Muscle of arm (tissue), 12 donors: ENCODE results near the gene BAIAP2. TPM values are rescaled to one million over a fixed set of nuclear protein-coding genes. Genes with fewer than 3 reads are reported as not detected.

Experiments used
- DNase-seq: peaks from one replicate; pipeline ENCODE4 v3.0.0-alpha.2; 2013
- polyA plus RNA-seq, 12 donors: library from polyadenylated mRNA; unstranded; fragments of 120-200 nt; gene quantifications; one replicate each; pipeline ENCODE4 v1.2.1, GENCODE V29; 2013; ENCODE audit not compliant: insufficient read length in 12 of 12

BAIAP2 gene
- polyA plus RNA-seq, 12 donors: 11.6 to 40.3 (median 17.2) TPM; not detected in 1

- no peak for DNase-seq
These were observed 1.4 kb downstream of the BAIAP2 start for GRCh38 chr17:81036197-81036941.

GRCh38 chr17:81037026-81037797 lies 2.3 kb downstream of the BAIAP2 start:
- DNase-seq: no peak

DNA sequence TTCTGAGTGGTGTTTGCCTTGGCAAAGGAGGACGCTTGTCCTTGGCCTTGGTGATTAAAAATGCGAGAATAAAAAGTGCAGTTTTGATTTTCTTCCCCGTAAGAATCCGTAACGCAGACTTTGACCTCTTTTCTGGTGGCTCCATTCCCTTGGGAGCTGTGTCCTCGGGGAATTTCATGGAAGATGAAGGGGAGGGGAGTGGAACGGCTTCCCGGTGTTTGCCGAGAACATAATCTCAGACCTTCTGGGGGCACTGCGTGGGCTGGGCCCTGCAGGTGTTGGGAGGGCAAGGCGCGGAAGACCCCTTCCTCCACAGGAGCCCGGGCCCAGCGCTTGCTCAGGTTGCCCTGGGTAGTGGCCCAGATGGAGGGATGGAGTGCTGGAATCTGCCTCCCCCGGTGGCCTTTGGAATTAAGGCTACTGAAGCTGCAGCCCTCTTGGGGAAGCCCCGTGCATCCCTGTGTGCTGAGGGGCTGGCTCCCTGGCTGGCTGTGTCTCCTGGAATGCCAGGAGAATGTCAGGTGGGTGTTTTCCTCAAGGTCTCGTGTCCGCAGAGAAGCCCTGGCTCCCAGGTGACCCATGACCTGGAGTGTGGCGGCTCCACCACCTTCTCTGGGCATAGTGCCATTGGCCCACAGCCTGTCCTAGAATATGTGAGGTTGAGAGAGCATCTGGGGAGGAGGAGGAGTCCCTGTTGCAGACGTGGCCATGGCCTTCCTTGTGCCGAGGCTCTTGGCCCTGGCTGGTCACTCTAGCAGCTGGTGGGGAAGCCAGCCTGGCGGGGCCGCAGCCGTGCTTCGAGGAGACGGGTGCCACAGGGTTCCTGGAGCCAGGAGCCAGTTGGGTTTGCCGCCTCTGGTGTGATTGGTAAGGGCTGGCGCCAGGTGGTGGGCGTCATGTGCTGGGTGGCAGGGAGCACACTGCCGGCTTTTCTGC lies 3.1 kb downstream of the BAIAP2 start:
- no peak for DNase-seq

GRCh38 chr17:81039096-81039495 lies 4.1 kb downstream of the BAIAP2 start:
- no peak for DNase-seq

DNA sequence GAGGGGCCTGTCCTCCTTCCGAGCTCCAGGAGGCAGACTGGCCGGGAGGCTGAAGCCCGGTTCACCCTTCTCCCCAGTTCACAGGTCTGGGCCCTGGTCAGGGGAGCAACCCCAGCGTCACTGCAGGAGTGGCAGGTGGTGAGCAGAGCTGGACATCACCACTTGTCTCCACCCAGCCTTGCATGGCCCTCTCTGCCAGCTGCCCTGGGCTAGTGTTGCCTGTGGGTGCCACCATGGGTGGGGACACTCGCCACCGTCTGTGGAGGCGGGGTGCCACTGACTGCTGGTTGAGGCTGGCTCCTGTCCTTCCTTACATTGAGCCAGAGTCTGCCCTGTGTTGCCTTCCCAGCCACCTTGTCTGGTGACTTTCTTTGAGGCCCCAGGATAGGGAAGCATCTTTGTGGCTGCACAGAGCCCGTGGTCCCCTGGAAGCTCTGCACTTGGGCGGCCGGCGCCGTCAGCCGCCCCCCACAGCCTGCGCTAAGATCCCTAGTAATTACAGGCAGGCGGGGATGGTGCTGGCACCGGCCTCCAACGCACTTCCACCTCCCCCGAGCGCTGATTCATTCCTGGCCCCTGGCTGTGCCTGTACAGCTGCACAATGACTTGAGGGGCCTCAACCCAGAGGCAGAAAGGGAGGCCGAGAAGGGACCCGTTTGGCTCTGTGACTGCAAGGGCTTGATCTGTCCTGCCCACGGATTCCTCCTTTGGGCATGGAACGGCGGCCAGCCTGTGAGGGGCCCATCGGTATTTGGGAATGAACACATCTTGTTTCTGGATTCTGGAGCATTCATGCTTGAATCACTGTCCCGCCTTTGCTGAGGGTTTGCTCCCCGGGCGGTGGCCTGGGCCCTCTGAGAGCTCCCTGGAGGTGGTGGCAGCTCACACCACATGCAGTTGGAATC lies 5.2 kb downstream of the BAIAP2 start:
- no peak for DNase-seq

DNA sequence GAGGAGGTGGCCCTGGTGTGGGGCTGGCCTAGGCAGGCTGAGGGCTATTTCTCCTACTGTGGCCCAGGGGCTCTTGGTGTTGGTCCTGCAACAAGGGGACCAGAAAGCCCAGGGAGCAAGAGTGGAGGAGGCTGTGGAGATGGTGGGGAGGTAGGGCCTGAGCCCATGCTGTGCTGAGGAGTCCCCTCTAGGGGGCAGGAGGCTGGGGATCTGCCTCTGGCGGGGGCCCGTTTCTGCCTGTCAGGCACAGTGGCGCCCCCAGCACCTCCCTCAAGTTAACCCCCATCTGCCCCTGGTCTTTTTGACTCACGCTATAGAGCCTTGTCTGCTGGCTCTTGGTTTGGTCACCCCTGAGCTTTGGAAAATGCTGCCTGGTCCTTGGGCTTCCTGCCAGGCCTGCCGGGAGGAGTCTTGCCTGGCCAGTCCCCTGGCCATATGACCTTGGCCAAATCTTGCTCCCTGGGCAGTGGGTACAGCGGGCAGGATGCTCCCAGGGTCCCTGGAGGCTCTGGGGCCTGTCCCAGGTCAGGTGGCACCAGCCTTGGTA lies 5.9 kb downstream of the BAIAP2 start:
- no peak for DNase-seq

GRCh38 chr17:81042606-81043005 lies 7.7 kb downstream of the BAIAP2 start:
- DNase-seq: no peak

GRCh38 chr17:81043319-81043724 lies 8.4 kb downstream of the BAIAP2 start:
- no peak for DNase-seq

DNA sequence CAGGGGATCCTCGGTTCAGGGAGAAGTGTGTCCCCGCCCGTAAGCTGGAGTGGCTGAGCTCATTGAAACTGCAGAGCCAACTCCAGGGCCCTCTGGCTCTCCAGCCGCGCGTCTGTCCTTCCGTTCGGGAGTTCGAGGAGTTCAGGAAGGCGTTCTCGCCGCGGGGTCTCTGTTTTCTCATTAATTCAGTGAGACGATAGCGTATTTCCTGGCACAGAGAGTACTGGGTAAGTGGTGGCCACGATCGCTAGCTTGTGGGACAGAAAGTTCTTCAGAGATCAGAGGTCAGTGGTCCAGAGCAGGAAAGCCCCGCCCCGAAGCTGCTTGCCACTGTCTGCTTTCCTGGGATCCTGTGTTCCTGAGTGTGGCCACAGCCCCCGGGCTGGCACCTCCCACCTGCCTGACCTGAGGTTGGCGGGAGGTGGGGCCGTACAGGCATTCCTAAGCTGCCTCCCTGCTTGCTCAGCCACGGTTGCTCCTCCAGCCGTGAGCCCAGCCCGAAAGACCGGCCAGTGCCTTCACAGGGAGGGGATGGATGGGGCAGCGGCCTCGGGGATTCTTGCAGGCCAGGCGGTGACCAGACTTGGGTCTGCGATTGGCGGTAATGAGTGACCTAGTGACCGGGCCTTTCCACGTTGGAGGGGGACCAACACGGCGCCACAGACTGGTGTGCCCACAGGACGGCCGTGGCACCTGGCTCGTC lies 8.9 kb downstream of the BAIAP2 start:
- DNase-seq: no peak

GRCh38 chr17:81044428-81044763 lies 9.4 kb downstream of the BAIAP2 start:
- DNase-seq: no peak

DNA sequence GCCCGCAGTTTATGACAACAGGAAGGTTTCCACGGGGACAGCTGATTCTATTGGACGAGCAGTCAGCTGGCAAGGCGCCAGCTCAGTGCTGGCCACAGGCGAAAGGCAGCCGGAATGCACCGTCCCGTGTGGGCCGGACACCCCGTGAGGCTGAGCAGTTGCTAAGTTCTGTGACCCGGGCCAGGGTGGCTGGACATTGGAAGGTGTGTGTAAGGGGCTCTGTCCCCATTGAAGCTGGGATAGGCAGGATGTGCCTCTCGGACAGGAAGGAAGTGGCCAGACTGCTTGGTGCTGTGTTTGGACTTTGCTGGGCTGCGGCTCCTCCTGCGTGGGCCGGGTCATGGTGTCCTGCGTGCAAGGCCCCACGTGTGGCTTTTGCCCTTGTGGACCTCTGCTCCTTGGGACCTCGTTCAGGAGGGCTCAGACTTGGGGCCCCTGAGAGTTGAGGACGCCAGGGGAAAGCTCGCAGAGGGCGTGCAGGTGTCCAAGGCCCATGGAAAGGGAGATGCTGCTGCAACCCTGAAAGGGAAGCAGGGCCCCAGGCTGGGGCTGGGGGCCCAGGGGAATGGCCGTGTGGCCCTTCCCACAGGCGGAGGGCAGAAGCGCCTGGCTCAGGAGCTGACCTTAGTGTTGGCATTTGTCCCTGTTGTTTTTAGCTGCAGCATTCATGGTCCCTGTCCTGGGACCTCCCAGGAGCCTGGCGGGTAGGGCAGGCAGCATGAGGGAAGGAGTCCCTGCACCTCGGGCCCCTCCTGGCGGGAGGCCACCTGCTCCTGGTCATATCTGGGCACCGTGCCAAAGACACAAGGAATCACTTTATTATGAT lies 10.0 kb downstream of the BAIAP2 start:
- peak; percentile 88 for DNase-seq

DNA sequence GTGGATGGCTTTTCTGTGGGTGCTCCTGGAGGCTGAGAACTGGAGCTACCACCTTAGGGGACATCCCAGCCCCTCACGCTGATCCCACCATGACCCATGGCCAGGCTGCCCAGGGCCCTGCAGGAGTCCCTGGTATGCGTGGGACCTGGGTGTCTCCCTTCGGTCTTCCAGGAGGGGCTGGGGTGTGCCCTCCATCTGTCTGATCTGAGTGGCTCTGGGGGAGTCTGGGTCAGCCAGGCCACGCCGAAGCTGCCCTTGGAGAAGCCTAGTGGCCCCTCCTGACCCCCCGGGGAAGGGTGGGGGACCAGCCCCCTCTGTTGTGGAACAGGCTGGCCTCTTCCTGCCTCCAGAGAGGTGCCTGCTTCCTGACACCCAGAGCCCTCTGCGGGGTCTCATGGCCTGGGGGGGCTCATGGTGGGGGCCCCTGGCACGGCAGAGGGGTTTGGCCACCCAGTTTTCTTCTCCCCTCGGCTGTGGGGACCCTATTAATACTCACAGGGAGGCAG lies 10.7 kb downstream of the BAIAP2 start:
- DNase-seq: no peak

DNA sequence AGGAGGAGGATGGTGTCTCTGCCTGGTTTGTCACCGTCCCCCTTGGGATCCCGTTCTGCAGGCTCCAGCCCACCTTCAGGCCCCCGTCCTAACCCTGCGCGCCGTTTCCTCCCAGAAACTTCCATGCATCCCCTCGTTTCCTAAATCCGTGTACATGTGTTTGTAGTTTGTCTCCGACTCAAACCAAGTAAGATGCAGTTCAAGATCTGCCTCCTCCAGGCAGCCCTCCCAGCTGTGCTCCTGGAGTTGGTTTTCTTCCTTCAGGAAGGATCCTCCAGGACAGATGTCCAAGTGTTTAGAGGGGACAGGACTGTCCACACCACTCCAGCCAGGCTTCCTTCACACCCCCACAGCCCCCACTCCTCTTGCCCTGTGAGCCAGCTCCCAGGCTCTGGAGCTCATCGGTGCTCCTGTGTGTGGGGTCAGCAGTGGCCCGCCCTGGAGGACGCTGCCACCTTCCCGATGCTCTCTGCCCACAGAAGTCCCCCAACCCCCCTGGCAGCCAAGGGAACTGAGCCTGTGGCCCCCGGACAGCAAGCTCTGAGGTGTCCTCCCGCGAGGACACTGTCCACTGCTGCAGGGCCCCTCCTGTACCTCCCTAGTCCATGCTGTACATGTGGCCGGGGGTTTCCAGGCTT lies 11.3 kb downstream of the BAIAP2 start:
- no peak for DNase-seq

DNA sequence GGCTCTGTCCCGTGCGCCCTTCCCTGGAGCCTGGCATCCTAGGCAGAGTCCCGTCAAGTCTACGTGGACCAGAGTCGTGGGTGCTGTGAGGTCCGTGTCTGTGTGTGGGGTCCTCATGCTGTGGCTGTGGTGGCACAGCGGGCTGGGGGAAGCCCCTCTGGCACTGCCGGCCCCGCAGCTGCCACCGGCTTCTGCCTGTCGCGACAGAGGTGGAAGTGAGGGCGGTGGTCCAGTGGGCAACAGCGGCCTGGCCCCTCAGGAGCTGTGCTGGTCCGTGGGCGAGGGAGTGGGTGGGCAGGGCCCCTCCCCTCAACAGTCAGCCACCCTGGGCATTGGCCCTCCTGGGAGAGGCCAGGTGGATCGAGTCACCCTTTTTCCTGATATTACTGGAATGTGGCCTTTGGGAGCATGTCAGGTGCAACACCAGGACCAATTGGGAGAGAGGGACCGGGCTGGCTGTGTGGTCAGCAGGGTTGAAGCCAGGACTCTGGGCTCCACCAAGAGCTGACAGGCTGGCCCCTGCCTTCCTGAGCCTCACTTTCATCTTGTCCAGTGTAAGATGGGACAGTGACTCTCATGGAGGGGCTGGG lies 11.9 kb downstream of the BAIAP2 start:
- DNase-seq: no peak

DNA sequence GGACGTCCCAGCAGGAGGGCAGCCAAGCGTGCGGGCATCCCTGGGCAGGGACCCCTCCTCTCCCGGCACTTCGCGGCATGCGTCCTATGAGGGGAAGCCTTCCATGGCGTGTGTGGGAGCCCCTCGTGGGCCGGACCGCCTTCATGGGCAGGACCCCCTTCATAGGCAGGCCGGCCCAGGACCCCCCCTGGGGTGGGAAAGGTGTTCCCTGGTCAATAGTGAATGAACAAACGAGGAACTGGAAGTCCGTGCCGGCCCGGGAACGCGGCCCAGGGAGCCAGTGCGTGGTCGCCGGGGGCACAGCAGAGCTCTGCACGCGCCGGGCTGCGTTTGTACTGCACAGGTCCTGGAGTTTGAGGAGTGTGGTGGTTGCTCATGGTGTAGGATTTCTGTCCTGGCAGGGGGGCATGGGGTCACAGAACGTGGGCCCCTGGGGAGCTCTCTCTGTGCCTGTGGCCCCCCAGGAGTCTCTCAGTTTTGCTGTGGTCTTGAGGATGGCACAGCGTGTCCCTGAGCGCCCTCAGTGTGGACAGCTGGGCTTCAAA lies 13.9 kb downstream of the BAIAP2 start:
- DNase-seq: no peak

DNA sequence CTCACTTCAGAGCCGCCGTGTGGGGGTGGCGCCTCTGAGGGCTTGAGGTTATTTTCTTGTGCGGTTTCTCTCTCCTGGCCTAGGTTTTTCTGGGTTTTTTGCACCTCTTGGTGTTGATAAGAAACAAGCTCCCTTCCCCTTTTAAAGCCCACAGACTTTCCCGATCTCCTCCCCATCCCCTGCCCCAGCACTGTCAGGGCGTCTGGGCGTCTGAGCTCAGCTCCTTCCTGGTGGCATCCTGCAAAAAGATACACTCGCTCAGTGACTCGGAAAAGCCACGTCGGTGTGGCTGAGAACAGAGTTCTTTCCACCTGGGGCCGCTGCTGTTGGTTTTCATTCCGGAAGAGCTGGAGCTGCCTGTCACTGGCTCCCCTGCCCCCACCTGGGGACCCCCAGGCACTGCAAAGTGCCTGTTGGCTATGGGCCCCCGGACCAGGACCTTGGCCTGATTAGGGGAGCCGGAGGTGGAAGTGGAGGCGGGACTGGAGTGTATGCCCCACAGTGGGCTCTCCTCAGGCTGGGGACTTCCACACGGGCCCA lies 14.5 kb downstream of the BAIAP2 start:
- DNase-seq: no peak

GRCh38 chr17:81049973-81050551 lies 15.1 kb downstream of the BAIAP2 start:
- DNase-seq: no peak
